Uterus (tissue), 2 donors: ENCODE data around the gene MYPN.

Source experiments
- CTCF ChIP-seq, 4 experiments: fragments of 200-600 bp in 2 of 4; fragments of 450-650 bp in 2 of 4; sonication (generic) in 2 of 4; IDR thresholded peaks; one replicate each; pipeline ENCODE4 v1.5.1; 2016 to 2019; ENCODE audit warnings: antibody characterized with exemption in 4 of 4, mild to moderate bottlenecking in 2 of 4, moderate library complexity in 1 of 4
- POLR2A ChIP-seq, 2 donors: fragments of 450-650 bp; IDR thresholded peaks; one replicate each; pipeline ENCODE4 v1.6.1; 2016; ENCODE audit warnings: antibody characterized with exemption in 2 of 2, mild to moderate bottlenecking in 1 of 2, moderate library complexity in 1 of 2

DNA sequence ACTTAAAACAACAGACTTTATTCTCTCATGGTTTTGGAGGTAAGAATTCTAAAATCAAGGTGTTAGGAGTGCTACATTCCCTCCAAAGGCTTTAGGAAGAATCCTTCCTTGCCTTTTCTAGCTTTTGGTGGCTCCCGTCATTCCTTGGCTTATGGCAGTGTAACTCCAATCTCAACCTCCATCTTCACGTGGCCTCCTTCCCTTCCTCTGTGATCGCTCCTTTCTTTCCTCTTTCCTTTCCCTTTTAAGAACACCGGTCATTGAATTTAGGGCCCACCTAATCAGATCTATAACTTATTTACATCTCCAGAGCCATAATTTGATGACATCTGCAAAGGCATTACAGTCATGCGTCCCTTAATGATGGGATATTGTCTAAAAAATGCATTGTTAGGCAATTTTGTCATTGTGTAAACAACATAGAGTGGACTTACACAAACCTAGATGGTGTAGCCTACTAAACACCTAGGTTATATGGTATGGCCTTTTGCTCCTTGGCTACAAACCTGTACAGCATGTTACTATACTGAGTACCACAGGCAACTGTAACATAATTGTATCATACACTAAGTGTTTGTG is 28.3 kb upstream of the MYPN start:
- TF ChIP-seq POLR2A (IDR thresholded peaks at IDR 0.05) (no peak), CTCF (IDR thresholded peaks at IDR 0.05) (no peak)
